T follicular helper cell (primary cell): Measurements from ENCODE around the gene SPAG16.

Source experiments
- DNase-seq: peaks from one replicate; pipeline ENCODE4 v3.0.0-alpha.2; 2020; ENCODE audit warnings: low read depth
- total RNA-seq, 2 experiments: gene quantifications; one replicate each; lab custom pipeline; 2026; lab: John Stamatoyannopoulos, UW

The SPAG16 gene
- 4.6 to 6.1 reads per million in 2 experiments for total RNA-seq

DNA sequence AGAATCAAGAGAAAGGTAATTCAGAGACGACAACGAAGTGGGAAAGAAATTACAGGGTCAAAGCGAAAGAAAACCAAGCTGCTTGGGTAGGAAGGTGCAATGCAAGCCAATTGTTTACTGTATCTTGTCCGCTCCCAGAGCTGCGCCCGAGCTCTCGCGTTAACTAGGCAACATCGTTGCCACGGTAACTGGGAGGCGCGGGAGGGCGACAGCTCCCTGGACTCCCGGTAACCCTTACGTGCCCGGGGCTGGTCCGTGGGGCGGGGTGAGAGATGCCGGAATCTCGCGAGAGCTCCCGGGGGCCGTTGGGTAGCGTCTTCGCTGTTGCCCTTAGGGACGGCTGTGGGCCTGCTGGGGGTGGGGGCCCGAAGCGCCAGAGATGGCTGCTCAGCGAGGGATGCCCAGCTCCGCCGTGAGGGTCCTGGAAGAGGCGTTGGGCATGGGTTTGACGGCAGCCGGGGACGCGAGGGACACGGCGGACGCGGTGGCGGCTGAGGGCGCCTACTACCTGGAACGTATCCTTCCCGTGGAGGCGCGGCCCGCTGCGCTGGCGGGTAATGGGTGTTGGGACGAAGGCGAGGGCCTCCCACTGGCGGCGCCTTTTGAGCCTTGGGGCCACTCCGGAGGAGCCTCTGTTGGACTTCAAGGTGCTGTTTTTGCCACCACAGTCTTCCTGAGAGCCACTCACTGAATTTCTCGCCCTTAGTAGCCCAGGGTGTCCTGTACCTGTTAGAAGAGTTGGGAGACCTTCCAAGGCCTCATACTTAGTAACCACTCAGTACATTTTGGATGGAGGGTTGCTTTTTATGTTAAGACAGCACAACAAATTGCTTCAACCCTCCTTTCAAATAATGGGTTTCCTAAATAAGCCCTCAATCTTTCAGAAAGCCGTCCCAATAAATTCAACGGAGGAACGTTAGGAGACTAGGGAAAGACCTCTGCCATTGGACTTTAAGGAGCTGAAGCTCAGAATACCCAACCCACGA lies at the start of gene SPAG16:
TSS of gene SPAG16 (plus strand) at position 360 of the 986 bp plus-strand sequence.
- DNase-seq, result peak; percentile 94

DNA sequence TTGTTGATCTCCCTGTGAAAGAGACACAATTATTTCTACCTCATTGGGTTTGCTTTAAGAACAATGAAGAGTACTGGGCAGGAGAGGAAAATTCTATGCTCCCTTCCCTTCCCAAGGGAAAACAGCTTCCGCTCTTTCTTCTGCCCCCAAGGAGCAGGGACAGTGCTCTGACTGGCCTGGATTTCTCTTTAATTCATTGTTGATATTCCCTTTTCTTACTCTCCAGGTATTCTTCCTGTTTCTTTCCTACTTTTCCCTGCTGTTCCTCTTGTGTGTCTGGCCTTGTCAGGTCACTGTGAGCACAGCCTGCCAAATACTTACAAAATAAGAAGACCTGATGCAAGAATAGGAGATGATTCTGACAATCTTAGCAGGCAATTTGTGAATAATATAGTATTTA lies 49.6 kb upstream of the SPAG16 start:
- DNase-seq, result no peak

DNA sequence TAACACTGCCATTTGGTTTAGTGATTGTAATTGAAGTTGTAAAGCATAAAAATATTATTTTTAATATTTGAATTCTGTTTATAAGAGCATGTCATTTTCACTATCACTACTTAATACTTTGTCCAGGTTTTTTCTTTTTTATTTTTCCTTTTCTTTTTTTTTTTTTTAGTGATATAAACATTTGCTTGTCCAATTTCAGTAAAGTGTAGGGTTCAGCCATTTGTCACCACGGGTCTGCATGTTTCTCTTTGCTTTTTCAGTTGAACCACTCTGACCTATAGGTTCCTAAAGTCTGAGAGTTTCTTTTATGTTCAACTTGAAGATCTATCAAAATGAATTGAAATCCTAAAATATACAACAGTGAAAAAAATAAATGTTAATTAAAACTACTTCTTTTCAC lies 48.5 kb upstream of the SPAG16 start:
- DNase-seq, result no peak

DNA sequence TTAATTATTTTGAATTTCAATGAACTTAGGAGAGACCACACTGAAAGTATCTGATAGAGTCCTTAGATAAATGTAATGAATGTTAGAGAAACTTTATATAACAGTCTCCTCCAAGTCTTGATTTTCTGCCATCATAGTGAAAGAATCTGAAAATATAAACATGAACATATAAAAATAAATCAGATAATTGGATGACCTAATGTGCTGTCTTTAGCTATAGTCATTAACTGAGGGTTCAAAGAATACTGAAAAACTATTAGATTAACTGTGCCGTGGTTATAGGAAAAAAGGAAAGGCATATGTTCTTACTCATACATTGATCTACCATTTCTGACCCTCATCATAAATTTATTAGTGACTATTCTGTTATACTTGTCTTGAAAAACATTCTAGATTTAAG lies 47.0 kb upstream of the SPAG16 start:
- no peak for DNase-seq

DNA sequence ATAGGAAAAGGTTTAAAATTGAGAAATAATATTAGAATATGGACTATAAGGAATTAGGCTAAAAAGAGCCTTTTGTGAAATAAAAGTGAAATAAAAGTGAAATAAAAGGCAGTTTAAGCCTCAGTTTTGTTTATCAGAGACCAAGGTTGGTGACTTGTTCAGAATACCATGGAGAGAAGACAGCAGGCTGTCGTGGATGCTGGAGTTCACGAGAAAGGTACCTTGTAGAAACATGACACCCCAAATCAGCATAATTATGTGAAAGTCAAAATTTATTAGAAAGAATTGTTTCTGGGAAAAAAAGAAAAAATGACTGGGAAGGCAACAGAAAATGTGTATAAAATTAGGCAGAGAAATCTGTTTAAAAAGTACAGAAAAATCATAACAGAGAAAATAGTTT lies 46.5 kb upstream of the SPAG16 start:
- no peak for DNase-seq

DNA sequence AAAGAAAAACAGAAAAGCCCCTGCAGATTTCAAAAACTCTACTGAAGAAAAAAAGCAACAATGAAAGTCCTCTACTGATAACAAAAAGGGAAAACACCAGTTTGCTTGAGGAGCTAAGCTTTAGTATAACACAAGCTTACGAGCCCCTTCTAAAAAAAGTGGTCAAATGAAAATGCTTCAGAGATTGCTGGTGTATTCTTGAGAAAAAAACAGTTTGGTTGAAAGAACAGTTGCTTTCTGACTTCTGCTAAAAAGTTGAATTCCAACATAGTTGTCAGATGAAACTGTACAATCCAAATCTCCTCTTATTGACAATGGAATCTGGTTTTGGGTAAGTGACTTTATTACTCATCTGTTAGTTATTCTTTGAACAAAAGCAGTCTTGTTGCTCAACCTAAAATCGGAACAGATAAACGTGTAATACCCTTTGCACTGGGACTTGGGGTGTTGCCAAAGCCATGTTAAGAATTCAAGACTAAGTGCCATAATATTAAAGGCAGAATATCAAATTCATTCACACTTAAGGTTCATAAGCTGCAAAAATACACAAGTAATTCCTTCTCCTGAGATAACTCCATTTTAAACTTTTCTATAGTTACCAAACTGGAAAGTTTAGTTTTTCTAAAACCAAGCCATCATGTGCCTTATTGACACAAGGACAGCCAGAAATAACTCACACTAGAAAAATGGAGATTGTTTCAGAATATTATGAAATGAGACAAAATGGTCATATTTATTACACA lies 45.3 kb upstream of the SPAG16 start:
- DNase-seq, result no peak

DNA sequence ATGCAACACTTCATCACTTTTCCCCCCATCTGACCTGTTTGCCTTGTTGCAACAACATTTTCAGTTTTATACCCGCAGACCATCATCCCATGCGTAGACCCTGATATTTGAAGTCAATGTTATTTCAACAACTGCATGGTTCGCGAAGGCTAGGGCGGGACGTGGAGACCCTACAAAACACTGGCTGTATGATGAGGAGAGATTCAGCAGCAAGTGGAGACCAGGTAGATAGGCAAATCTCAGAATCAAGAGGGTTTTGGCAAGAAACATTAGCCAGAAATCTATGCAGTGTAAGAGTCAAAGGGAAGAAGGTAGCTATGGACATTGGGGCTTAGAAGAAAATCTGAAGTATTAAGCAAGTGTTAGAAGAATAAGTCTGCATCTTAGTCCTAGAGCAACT lies 42.4 kb upstream of the SPAG16 start:
- no peak for DNase-seq

DNA sequence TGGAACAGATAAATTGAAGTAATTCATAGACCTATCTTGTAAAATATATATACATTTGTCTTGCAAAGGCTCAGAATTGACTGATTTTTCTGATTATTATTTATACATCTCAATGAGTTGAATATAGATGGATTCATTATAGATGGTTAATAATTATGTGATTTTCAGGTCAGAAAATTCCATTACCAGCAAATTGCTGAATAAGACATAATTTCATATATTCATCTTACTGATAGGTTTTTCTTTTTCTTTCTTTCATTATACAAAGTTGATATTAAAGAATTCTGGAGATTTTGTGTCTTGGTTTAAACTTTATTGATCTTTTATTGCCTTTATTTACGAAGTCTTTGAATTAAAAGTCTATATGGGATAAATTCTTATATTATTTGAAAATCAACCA lies 41.6 kb upstream of the SPAG16 start:
- no peak for DNase-seq

DNA sequence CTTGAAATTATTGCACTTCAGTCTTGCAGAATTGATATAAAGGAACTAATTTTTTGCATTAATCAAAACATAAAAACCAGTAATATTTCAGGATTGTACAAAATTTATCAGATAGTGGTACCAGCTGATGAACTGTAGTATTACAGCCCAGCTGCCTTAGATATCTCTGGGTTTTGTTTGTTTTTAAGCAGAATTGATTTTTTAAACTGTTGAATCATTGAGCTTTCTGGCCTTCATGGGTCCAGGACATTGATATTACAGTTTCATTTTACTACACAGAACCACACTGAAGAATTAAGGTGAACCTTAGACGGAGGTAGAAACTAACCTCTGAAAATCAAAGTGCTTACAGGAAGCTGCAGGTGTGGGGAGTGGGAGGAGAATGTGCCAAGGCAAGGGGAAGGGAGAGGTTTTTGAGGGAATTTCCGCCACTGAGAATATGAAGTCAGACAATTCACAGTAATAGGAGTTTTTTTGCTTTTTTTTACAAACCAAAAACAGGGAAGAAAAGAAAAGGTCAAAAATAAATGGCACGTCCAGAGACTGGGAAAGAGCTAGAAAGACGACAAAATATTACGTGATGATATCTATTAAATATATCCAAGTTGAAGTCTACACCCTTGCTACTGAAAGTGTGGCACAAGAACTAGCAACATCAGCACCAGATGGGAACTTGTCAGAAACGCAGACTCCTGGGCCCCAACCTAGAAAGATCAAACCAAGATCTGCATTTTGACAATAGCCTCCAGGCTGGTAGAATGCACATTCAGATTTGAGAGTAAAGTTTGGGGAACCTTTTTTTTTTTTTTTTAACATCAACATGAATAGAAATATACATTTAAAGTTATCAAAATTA lies 40.8 kb upstream of the SPAG16 start:
- no peak for DNase-seq

DNA sequence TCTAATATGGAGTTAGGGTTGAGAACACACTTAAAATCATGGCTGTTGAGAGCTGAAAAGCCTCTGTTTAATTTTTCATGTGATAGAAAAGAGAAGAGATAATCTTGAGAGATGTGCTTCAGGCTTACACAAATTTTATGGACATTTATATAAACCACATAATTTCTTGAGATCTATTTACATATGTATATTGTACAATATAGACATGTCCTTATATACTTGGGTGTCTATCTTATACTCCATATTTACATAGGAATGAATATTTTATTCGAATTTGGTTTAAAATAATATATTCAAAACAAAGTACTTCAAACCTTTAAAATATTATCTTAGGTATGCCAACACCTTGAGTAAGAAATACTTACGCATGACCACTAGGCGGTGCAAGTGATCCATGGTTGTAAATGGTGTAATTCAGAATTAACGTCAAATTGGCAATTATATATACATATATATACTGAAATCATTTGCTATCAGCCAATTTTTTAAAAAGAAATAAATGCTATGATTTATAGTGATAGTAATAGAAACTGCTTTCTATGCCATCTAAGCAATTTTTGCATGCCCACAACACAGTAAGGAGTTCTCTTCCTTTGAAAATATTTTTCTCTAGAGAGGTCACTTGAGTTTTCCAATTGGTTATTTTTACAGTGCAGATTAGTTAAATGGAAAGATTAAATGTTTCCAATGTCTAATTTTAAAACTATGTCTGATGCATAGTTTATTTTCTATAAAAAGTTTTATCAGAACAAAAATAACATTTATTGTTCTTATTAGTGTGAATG lies 37.6 kb upstream of the SPAG16 start:
- DNase-seq, result peak; percentile 38

DNA sequence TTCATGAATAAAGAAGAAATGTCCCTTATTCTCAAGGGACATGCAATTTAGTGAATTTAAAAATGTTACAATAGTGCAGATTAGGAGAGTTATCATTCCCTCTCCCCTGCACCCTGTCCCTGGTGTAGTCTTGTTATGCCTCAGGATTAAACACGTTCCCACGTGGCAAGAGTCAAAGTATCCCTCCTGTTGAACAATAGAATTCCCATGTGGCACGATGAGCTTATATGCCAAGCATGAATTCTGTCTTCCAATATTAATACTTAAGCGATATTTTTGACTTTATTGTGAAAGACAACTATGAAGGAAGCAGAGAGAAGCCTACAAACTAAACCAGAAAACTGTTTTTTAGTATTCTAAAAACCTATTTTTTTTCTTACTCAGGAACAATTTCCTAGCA lies 36.7 kb upstream of the SPAG16 start:
- no peak for DNase-seq

DNA sequence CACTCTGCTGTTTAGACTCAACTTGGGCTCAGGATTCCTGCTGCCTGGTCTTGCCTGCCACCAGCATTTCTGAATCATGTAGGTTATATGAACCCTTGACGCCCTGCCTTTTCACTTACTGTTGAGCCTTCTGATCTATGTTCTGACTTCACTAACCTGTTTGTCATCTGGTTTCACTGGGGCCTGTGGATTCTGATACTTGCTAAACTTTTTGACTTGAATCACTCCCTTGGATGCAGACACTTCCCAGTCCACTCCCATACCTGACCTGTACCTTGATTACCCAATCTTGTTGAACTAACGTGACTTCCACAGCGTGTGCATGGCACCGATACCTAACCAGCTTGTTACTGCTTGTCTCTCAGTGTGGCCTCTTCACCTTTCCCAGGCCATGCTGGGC lies 35.6 kb upstream of the SPAG16 start:
- no peak for DNase-seq

DNA sequence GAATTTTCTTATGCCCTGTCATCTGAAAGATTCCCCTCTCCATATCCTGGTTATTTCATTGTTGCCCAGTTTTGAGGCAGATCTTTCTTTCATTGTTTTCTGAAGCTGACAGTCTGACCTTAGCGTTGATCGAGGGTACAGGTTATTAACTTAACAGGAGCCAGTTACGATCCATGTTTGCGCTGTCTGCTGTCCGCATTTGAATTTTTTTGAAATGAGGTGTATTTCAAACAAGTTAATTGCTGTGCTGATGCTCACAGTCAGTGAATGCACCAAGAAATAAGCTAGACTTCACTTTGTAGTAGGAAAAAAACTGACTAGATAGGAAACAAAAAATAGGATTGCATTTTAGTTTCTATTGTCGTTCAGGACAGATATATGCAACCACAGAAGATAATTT lies 34.8 kb upstream of the SPAG16 start:
- no peak for DNase-seq

DNA sequence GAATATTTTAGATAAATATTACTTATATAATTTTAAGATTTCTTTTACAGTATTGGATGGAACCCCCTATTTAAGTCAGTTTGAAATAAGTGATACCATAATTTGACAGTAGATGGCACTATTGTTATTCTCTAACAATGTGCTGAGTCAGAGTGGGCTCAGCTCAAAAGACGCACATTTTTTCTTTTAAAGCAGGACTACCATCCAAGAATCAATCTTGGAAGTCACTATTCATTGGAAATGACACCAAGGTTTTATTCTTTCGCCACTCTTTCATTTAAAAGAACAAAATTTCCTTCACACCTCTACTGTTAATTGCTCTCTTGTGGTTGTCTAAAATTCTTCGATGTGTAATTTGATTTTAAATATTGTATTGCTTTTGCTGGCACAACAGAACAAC lies 32.6 kb upstream of the SPAG16 start:
- DNase-seq, result no peak

DNA sequence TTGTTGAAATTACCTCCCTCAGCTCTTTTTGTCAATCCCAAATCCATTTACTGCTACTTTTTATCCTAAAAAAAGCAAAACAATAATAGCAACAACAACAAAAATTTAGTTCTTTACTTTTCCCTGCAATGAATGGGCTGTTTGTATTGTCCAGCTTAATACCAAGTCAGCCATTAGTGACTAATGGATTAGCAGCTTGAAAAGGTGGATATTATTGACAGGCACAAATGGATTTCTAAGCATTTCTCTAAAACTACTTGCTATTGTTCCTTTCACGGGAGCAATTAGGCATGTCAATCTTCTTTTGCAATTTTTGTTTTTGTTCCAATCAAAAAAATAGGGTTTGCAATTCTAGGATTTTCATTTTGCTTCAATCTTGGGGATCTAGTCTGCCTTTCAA lies 32.1 kb upstream of the SPAG16 start:
- no peak for DNase-seq

DNA sequence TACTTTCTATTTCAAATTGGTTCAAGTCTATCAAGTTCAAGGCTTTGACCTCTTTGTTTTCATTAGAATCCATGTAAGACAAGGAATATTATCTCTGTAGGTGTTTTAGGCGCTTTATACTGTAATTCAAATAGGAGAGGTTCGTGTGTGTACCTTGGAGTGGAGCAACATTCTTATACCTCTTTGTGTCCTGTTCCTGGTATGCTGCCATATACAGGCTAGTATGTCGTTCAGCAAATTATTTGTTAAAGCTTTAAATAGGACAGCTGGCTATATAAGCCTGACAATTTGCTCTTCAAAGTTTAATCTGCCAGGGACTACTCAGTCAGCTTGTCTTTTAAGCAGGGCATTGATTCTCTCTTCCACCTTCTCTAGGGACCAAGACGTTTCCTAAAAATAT lies 31.1 kb upstream of the SPAG16 start:
- no peak for DNase-seq

DNA sequence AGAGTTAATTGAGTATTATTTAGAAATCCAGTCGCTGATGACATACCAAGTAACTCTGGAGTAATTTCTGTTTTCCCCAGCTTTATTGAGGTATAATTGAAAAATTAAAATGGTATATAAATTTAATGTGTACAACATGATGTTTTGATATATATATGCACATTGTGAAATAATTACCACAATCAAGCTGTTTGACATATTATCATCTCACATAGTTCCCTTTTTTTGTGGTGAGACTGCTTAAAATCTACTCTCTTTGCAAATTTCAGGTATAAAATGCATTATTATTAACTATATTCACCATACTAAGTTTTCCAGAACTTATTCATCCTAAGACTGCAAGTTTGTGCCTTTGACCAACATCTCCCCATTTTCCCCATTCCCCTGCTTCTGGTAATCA lies 25.0 kb upstream of the SPAG16 start:
- no peak for DNase-seq

DNA sequence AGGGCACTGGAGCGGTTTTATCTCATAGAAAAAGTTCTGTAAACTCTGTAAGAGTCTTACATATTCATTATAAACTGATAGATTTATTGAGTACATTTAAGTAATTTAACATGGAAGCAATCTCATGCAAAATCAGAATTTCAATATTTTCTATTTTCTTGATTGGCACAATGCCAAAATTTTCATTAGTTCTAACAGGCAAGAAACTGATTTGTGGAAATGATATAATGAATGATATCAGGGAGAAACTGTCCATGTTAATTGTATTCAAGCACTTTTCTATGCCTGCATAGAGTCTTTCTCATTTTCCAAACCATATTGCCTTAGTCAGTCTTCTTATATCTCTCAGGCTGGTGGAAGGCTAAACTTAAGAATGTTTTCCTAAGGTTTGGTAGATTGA lies 23.0 kb upstream of the SPAG16 start:
- DNase-seq, result no peak

DNA sequence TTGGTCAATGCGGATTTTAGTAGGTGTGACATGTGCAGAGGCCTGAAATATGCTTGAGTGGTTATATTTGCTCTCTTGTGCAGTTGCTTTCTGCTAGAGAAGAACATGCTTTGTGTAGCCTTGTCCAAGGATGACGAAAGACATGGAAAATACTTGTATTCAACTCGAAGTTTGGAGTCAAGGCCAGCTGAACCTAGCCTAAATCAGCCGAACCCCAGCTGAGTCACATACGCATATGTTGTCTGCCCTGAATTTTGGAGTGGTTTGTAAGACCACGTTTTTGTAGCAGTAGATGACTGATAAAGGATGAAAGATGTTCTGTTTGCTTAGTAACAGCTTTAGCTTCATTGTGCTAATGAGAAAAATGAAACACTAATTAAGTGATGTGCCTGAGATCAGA lies 22.5 kb upstream of the SPAG16 start:
- DNase-seq, result no peak

DNA sequence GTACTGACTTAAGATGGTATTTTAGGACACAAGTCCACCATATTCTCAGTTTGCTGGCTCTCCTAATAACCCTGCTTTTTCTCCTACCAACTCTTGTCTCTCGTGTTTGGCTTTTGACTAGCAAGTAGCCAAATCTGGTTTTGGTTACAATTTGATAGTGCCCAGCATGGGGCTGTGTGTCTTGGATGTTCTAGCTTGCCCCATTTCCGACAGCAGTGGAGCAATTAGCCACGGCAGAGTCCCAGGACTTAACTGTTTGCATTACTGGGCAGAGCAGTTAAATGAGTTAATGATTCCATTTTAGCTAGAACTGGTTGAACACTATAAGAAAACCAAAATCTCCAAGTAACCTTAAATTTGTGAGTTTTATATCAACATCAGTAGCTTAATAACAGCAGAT lies 18.6 kb upstream of the SPAG16 start:
- DNase-seq, result no peak

DNA sequence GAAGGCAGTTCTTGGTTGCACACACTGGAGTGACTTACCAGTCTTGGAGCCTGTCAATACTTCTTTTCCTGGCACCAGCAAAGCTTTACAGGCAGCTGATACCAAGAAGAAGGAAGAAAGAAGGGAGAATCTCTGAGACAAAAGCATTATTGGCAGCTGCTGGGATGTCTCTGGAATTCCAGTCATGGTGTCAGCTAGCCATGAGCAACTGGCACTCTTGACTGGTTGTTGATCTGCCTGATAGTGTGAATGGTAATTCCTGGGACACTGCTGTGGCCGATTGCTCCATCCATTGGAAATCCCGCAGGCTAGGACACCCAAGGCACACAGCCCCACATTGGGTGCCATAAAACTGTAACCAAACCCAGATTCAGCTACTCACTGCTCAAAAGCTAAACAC lies 17.8 kb upstream of the SPAG16 start:
- DNase-seq, result no peak
